GM12865 (cell line): Measurements from ENCODE around the gene DUSP2.

Experiments
- DNase-seq: peaks from one replicate; pipeline ENCODE4 v3.0.0; 2010; ENCODE audit warnings: low read depth
- H3K4me3 ChIP-seq: 2 replicates; pipeline ENCODE4 v1.5.1; 2011; ENCODE audit warnings: mild to moderate bottlenecking, low read depth, low read length, control low read depth
- CTCF ChIP-seq: IDR thresholded peaks from 2 replicates; pipeline ENCODE4 v1.5.1; 2011; ENCODE audit warnings: low read length, control low read depth, low read depth, inconsistent platforms; ENCODE audit not compliant: insufficient read depth; ENCODE audit errors: missing control alignments

DUSP2 gene

GRCh38 chr2:96098900-96099590, 46.2 kb downstream of the DUSP2 start:
- TF ChIP-seq CTCF: no peak
- DNase-seq: no peak
- H3K4me3 ChIP-seq: no peak overlapping the region

DNA sequence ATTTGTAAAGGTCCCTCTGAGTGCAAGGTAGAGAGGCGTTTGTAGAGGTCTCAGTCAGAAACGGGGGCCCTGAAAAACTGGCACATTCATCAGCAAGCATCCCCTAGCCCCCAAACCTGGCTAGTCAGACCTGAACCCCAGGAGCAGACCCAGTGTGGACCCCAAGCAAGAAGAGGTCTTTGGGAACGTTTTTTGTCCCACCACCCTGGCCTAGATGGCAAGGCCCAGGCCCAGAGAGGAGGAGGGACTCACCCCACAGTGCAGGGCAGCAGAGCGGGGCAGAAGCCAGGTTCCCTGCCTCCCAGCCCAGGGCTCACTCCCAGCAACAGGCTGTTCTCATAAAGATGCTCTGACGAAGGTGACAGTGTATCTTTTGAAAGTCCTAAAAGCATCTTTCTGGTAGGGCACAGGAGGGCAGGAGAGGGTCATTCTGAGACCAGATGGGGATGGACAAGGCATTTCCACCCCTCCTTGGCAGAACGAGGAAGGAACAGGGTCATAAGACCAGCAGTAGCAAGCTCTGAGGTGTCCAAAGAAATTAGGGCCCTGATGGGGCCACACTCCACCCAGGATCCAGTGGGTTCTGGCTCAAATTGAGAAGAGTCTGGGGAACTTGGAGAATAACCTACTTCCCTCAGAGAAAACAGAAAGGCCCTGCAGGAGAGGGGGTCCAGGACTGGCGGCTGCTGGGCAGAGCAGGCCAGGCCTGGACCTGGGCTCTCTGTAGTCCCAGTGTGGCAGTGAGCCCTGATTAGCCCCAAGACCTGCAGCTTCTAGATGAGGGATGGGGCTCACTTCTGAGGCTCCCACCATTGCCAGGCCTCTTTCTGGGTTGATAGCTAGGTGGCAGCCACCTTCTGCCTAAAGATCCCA, 47.1 kb downstream of the DUSP2 start:
- DNase-seq: no peak
- TF ChIP-seq CTCF: no peak
- no peak overlapping the region for H3K4me3 ChIP-seq

DNA sequence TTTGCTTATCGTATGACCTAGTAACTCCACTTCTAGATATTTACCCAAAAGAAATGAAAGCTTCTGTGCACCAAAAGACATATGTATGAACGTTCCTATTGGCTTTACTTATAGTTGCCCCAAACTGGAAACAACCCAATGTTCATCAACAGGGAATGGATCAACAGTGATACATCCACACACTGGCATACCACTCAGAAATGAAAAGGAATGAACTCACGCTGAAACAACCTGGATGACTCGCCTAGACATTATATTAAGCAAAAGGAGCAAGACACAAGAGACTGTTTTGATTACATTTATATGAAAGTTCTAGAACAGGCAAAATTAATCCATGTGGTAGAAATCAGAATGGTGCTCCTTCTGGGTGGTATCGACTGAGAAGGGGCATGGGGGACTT, 47.8 kb downstream of the DUSP2 start:
- TF ChIP-seq CTCF: no peak
- H3K4me3 ChIP-seq: no peak overlapping the region
- no peak for DNase-seq

DNA sequence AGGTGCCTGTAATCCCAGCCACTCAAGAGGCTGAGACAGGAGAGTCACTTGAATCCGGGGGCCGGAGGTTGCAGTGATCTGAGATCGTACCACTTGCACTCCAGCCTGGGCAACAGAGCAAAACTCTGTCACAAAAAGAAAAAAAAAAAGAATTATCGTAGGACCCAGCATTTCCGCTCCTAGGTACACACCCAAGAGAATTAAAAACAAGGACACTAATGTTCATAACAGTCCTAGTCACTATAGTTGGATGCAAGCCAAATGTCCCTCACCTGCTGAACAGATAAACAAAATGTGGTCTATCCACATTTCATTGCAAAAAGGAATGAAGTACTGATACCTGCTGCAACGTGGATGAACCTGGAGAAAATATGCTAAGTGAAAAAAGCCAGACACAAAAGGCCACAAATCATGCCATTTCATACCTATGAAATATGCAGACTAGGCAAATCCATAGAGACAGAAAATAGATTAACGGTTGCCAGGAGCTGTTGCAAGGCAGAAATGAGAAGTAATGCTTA, 50.1 kb downstream of the DUSP2 start:
- no peak overlapping the region for H3K4me3 ChIP-seq
- DNase-seq: no peak
- TF ChIP-seq CTCF: no peak

DNA sequence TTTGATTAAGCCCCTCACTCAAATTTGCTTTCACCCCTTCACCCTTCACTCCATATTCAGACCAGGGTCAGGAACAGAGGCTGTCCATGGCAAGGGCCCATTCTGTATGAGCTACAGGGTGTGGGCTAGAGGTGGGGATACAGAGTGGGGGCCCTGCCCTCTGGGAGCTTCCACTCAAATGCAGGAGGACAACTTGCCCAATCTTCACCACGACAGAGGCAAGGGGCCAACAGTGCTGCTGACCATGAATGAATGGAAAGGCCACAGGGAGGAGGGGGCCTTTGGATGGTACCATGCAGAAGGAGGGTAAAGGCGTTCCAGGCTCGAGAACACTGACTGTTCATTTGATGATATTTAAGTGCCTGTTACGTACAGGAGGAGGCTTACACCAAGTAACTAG, 51.7 kb downstream of the DUSP2 start:
- DNase-seq: no peak
- H3K4me3 ChIP-seq: no peak overlapping the region
- TF ChIP-seq CTCF: no peak
